Muscle layer of duodenum (tissue), 2 donors: Measurements from ENCODE around the gene MKRN2OS.

Experiments
- H3K27ac ChIP-seq: one replicate; pipeline ENCODE4 v1.7.0; 2013; ENCODE audit warnings: mild to moderate bottlenecking, low read length
- H3K27me3 ChIP-seq: one replicate; pipeline ENCODE4 v1.7.0; 2013; ENCODE audit warnings: low read depth, mild to moderate bottlenecking, control low read depth, low read length
- H3K36me3 ChIP-seq, 2 donors: one replicate each; pipeline ENCODE4 v1.7.0; 2013; ENCODE audit warnings: low read length in 2 of 2, control low read depth in 1 of 2, mild to moderate bottlenecking in 1 of 2; ENCODE audit not compliant: insufficient read depth in 2 of 2, control insufficient read depth in 1 of 2
- H3K4me1 ChIP-seq, 2 donors: one replicate each; pipeline ENCODE4 v1.7.0; 2013; ENCODE audit warnings: low read length in 2 of 2, mild to moderate bottlenecking in 2 of 2, control low read depth in 1 of 2, moderate library complexity in 1 of 2; ENCODE audit not compliant: insufficient read depth in 2 of 2, control insufficient read depth in 1 of 2
- H3K4me3 ChIP-seq, 2 donors: one replicate each; pipeline ENCODE4 v1.7.0; 2013; ENCODE audit warnings: low read length in 2 of 2, low read depth in 1 of 2, mild to moderate bottlenecking in 1 of 2
- H3K9me3 ChIP-seq, 2 donors: one replicate each; pipeline ENCODE4 v1.7.0; 2013; ENCODE audit warnings: low read length in 2 of 2, control low read depth in 1 of 2, mild to moderate bottlenecking in 1 of 2; ENCODE audit not compliant: control insufficient read depth in 1 of 2
- donor health status: healthy.

Gene MKRN2OS

DNA sequence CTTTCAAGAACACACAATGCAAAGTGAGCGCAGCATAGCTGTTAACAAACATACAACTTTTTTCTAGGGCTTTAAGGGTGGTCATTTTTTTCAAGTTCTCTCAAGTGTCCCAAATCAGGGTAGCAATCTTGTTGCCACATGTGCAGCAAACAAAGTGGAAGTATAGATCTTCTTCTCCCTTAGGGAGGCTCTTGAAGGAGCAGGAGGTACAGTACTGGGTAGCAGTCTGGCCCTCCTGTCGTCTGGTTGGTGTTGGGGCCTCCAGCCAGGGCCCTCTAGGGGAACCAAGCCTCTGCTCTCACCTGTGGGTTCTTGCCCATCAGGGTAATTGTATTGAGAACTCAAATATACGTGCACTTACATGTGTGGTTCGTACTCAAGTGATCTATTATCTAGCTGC, 37.4 kb upstream of the MKRN2OS start:
- Histone ChIP-seq H3K27me3 (no peaks in the 10 kb centered on the region), H3K36me3 (peaks cover 51 to 79% of the 10 kb centered on the region in 2 donors), H3K27ac (no peak overlapping the region), H3K4me1 (no peaks in the 10 kb centered on the region), H3K9me3 (no peaks in the 10 kb centered on the region), H3K4me3 (no peak overlapping the region)

GRCh38 chr3:12579905-12580304, 34.6 kb upstream of the MKRN2OS start:
- no peaks in the 10 kb centered on the region for H3K4me1 ChIP-seq
- no peaks in the 10 kb centered on the region for H3K9me3 ChIP-seq
- H3K4me3 ChIP-seq = no peak overlapping the region
- H3K36me3 ChIP-seq = peaks cover 52 to 84% of the 10 kb centered on the region in 2 donors
- no peak overlapping the region for H3K27ac ChIP-seq
- H3K27me3 ChIP-seq = no peaks in the 10 kb centered on the region

GRCh38 chr3:12579456-12579855, 34.2 kb upstream of the MKRN2OS start:
- H3K36me3 ChIP-seq = peaks cover 52 to 84% of the 10 kb centered on the region in 2 donors
- no peak overlapping the region for H3K27ac ChIP-seq
- no peaks in the 10 kb centered on the region for H3K27me3 ChIP-seq
- no peaks in the 10 kb centered on the region for H3K9me3 ChIP-seq
- no peaks in the 10 kb centered on the region for H3K4me1 ChIP-seq
- H3K4me3 ChIP-seq = no peak overlapping the region

- no peaks in the 10 kb centered on the region for H3K4me1 ChIP-seq
- H3K36me3 ChIP-seq = peaks cover 51 to 84% of the 10 kb centered on the region in 2 donors
- H3K27me3 ChIP-seq = no peaks in the 10 kb centered on the region
- no peak overlapping the region for H3K4me3 ChIP-seq
- H3K27ac ChIP-seq = no peak overlapping the region
- H3K9me3 ChIP-seq = no peaks in the 10 kb centered on the region
Measured at GRCh38 chr3:12578742-12579141, 33.4 kb upstream of the MKRN2OS start.

DNA sequence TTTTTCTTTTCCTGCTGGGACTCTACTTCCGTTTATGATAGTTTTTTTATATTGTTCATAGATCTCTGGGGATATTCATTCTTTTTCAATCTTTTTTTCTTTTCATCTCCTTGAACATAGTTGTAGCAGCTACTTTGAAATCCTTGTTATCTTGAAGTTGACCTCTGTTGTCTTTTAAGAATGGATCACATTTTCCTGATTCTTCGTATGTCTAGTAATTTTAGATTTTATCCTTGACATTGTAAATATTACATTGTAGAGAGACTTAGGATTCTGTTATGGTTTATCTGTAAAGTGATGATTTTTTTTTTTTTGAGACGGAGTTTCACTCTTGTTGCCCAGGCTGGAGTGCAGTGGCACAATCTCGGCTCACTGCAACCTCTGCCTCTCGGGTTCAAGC, 32.1 kb upstream of the MKRN2OS start:
- H3K27ac ChIP-seq = no peak overlapping the region
- peaks cover 45 to 83% of the 10 kb centered on the region in 2 donors for H3K36me3 ChIP-seq
- H3K9me3 ChIP-seq = no peaks in the 10 kb centered on the region
- H3K4me1 ChIP-seq = no peaks in the 10 kb centered on the region
- no peaks in the 10 kb centered on the region for H3K27me3 ChIP-seq
- H3K4me3 ChIP-seq = no peak overlapping the region

- Histone ChIP-seq H3K9me3 (no peaks in the 10 kb centered on the region), H3K27me3 (no peaks in the 10 kb centered on the region), H3K4me3 (no peak overlapping the region), H3K27ac (no peak overlapping the region), H3K4me1 (no peaks in the 10 kb centered on the region), H3K36me3 (peaks cover 53 to 96% of the 10 kb centered on the region in 2 donors)
Measured at GRCh38 chr3:12574661-12575060, 29.4 kb upstream of the MKRN2OS start.

DNA sequence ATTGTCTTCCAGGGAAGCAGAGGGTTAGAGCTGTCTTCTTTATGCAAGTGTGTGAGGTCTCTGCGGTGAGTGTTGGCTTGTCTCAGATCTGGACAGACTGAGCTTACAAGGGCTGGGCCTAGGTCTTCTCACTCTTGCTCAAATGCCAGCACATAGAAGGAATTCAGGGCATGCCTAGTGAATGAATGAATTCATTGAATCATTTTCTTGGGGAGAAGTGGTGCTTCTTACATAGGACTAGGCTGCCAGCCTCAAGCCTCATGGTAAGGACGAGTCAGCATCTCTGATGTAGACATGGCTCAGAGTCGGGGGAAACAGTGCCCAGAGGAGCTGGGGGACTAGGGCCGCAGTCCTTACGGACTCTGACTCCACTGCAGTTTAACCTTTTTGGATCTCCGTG, 28.8 kb upstream of the MKRN2OS start:
- Histone ChIP-seq H3K36me3 (peaks cover 57 to 96% of the 10 kb centered on the region in 2 donors), H3K9me3 (no peaks in the 10 kb centered on the region), H3K27me3 (no peaks in the 10 kb centered on the region), H3K27ac (no peak overlapping the region), H3K4me3 (no peak overlapping the region), H3K4me1 (no peaks in the 10 kb centered on the region)

DNA sequence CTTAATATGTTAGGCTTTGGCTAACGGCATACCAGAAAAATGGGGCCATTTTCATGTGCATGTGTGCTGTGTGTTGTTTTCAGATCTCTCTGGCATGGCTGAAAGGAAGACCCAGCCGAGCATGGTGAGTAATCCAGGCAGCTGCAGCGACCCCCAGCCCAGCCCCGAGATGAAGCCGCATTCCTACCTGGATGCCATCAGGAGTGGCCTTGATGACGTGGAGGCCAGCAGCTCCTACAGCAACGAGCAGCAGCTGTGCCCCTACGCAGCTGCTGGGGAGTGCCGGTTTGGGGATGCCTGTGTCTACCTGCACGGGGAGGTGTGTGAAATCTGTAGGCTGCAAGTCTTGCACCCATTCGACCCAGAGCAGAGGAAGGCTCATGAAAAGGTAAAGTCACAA, 26.7 kb upstream of the MKRN2OS start:
- H3K27me3 ChIP-seq = no peaks in the 10 kb centered on the region
- H3K4me1 ChIP-seq = no peaks in the 10 kb centered on the region
- H3K36me3 ChIP-seq = peaks cover 57 to 76% of the 10 kb centered on the region in 2 donors
- no peak overlapping the region for H3K4me3 ChIP-seq
- no peak overlapping the region for H3K27ac ChIP-seq
- H3K9me3 ChIP-seq = no peaks in the 10 kb centered on the region

- Histone ChIP-seq H3K4me3 (no peak overlapping the region), H3K4me1 (no peaks in the 10 kb centered on the region), H3K27ac (no peak overlapping the region), H3K27me3 (no peaks in the 10 kb centered on the region), H3K36me3 (peaks cover 41 to 55% of the 10 kb centered on the region in 2 donors), H3K9me3 (peaks cover 0 to 2% of the 10 kb centered on the region in 2 donors)
Measured at GRCh38 chr3:12569836-12570235, 24.5 kb upstream of the MKRN2OS start.

DNA sequence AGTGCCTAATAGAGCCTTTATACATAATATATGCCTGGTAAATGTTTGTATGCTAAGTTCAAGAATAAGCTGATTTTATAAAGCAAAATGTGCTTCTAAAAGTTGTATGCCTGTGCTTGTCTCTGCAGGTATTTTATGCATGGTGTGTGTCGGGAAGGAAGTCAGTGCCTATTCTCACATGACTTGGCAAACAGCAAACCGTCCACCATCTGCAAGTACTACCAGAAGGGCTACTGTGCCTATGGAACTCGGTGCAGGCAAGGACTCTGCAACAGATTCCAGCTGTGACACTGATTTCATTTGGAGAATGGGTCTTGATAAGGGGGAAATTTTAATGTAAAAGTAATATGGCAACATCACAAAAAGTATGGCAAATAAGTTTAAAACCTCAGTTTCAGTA, 23.4 kb upstream of the MKRN2OS start:
- Histone ChIP-seq H3K9me3 (peaks cover 0 to 2% of the 10 kb centered on the region in 2 donors), H3K27ac (no peak overlapping the region), H3K36me3 (peaks cover 31 to 44% of the 10 kb centered on the region in 2 donors), H3K27me3 (no peaks in the 10 kb centered on the region), H3K4me1 (no peaks in the 10 kb centered on the region), H3K4me3 (no peak overlapping the region)

DNA sequence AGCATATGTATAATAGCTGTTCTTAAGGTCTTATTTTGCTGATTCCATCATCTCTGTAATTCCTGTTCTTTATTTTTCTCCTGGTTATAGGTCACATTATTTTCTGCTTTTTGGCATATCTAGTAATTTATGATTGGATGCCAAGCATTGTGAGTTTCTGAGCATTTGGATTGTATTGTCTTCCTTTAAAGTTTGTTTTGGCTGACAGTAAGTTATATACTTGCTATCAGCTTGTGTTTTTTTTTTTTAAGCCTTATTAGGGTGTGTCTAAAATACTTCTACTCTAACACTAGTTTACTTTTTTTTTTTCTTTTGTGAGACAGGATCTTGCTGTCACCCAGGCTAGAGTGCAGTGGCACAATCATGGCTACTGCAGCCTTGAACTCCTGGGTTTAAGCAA, 21.7 kb upstream of the MKRN2OS start:
- H3K27ac ChIP-seq = no peak overlapping the region
- peaks cover 0 to 2% of the 10 kb centered on the region in 2 donors for H3K9me3 ChIP-seq
- peaks cover 21 to 28% of the 10 kb centered on the region in 2 donors for H3K36me3 ChIP-seq
- H3K27me3 ChIP-seq = no peaks in the 10 kb centered on the region
- H3K4me1 ChIP-seq = peaks cover 0 to 5% of the 10 kb centered on the region in 2 donors
- no peak overlapping the region for H3K4me3 ChIP-seq

DNA sequence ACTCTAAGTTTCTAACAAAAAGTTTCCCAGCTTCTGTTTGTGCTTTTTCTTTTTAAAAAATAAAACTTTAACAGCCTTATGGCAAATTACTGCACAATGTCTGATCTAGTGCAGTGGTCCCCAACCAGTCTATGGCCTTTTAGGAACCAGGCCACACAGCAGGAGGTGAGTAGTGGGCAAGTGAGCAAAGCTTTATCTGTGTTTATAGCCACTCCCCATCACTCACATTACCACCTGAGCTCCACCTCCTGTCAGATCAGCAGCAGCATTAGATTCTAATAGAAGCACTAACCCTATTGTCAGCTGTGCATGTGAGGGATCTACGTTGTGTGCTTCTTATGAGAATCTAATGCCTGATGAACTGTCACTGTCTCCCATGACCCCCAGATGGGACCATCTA, 17.2 kb upstream of the MKRN2OS start:
- no peak overlapping the region for H3K4me3 ChIP-seq
- no peak overlapping the region for H3K27ac ChIP-seq
- H3K4me1 ChIP-seq = peaks cover 4 to 39% of the 10 kb centered on the region in 2 donors
- peaks cover 0 to 2% of the 10 kb centered on the region in 2 donors for H3K9me3 ChIP-seq
- no peaks in the 10 kb centered on the region for H3K36me3 ChIP-seq
- H3K27me3 ChIP-seq = no peaks in the 10 kb centered on the region
